ENCODE results near the gene PRDM16.

Gene PRDM16

DNA sequence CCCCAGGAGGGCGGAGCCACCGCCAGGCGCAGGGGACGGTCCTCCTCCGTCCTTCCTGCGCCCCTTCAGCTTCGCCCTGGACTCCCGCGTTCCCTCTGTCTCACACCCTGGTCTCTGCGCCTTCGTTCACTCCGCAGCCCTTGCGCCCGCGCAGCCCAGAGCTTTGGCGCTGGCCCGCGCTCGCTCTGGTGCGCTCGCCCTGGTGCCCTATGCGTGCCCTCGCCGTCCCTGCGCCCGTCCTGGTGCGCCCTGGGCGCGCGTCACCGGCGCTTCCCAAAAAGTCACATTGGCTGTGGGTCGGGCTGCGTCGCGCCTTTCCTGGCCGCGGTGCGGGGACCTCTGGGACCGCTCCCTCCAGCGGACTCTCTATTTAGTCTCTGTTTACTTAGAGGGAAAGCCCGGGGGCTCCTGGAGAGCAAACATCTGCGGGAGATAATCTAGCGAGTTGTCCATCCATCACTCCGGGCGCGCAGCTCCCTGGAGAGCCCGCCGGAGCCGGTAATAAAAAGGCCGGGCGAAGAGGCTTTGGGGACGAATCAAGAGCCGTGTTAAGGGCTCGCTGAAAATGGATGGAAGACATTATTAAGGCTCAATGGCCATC lies 178.6 kb downstream of the PRDM16 start:
- Histone ChIP-seq H3K4me2 (ENCODE audit: insufficient read depth, low read length) (no peak overlapping the region), H3K9me3 (ENCODE audit: insufficient read depth, low read length, severe bottlenecking) (no peaks in the 10 kb centered on the region), H3K4me3 (ENCODE audit: low read depth in 1 of 2, low read length in 2 of 2) (no peak overlapping the region), H4K20me1 (ENCODE audit: insufficient read depth, low read length) (no peaks in the 10 kb centered on the region), H3K27me3 (ENCODE audit: insufficient read depth, low read length, poor library complexity) (no peaks in the 10 kb centered on the region), H3K4me1 (ENCODE audit: insufficient read depth, low read length) (no peaks in the 10 kb centered on the region), H3K27ac (ENCODE audit: low read length) (no peak overlapping the region), H2AFZ (ENCODE audit: low read depth, low read length) (no peak overlapping the region), H3K9ac (ENCODE audit: low read depth, low read length) (no peak overlapping the region), H3K79me2 (ENCODE audit: insufficient read depth, low read length) (no peaks in the 10 kb centered on the region), H3K36me3 (ENCODE audit: insufficient read depth, low read length) (no peaks in the 10 kb centered on the region)
- DNase-seq: no peak
- TF ChIP-seq, protein P1, sequence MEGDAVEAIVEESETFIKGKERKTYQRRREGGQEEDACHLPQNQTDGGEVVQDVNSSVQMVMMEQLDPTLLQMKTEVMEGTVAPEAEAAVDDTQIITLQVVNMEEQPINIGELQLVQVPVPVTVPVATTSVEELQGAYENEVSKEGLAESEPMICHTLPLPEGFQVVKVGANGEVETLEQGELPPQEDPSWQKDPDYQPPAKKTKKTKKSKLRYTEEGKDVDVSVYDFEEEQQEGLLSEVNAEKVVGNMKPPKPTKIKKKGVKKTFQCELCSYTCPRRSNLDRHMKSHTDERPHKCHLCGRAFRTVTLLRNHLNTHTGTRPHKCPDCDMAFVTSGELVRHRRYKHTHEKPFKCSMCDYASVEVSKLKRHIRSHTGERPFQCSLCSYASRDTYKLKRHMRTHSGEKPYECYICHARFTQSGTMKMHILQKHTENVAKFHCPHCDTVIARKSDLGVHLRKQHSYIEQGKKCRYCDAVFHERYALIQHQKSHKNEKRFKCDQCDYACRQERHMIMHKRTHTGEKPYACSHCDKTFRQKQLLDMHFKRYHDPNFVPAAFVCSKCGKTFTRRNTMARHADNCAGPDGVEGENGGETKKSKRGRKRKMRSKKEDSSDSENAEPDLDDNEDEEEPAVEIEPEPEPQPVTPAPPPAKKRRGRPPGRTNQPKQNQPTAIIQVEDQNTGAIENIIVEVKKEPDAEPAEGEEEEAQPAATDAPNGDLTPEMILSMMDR (IDR thresholded peaks at IDR 0.05; ENCODE audit: borderline replicate concordance, extremely low read depth, low read length, poor library complexity, severe bottlenecking): no peak
- no peak for TF ChIP-seq EZH2 (IDR thresholded peaks at IDR 0.05; ENCODE audit: borderline replicate concordance, low read depth, low read length, severe bottlenecking)
- no peak for ATAC-seq (ENCODE audit: insufficient read depth, low read depth)

DNA sequence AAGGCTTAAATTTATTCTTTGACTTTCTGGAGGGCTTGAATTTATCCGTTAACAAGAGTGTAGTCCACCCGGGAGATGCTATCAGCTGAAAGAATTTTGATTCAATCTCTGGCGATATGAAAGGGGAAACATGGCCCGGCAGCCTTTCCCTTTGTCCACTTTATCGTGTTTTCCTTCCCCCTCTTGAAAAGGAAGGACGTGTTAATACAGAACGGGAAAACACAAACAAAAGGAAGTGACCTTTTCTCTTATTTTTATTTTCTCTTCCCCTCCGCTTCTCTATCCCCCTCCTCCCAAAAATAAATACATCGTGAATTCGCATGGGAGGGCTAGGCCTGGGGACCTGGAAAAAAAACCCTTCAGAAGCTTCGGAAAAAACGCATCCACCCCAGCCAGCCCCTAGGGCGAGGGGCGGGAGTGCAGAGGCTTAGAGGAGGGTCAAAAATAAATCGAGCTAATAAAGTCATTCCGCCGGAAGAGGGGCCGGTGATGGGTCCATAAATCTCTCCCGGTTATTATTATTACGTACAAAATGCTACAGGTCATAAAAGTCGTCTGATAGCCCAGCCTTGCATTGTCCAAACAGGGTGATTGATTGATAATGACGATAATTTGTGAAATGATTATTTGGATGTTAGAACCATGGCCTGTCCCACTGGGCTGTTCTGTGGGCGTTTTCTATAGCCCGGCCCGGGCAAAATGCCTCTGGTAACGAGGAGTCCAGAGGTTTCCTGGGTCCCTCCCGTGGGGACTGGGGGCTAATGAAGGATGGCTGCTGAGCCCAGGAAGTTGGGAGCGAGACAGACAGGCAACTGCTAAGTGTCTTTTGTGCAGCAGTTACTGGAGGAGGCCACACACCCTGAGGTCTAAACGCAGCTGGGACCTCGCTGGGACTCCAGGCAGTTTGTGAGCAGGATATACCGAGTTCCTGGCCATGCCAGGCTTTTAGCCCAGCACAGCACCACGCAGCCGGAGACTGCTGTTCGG lies 179.4 kb downstream of the PRDM16 start:
- Histone ChIP-seq H3K27ac (ENCODE audit: low read length) (no peak overlapping the region), H3K9me3 (ENCODE audit: insufficient read depth, low read length, severe bottlenecking) (no peaks in the 10 kb centered on the region), H3K4me1 (ENCODE audit: insufficient read depth, low read length) (no peaks in the 10 kb centered on the region), H2AFZ (ENCODE audit: low read depth, low read length) (no peak overlapping the region), H4K20me1 (ENCODE audit: insufficient read depth, low read length) (no peaks in the 10 kb centered on the region), H3K27me3 (ENCODE audit: insufficient read depth, low read length, poor library complexity) (no peaks in the 10 kb centered on the region), H3K79me2 (ENCODE audit: insufficient read depth, low read length) (no peaks in the 10 kb centered on the region), H3K4me2 (ENCODE audit: insufficient read depth, low read length) (no peak overlapping the region), H3K4me3 (ENCODE audit: low read depth in 1 of 2, low read length in 2 of 2) (no peak overlapping the region), H3K36me3 (ENCODE audit: insufficient read depth, low read length) (no peaks in the 10 kb centered on the region), H3K9ac (ENCODE audit: low read depth, low read length) (no peak overlapping the region)
- TF ChIP-seq, protein P1 (IDR thresholded peaks at IDR 0.05; ENCODE audit: borderline replicate concordance, extremely low read depth, low read length, poor library complexity, severe bottlenecking): no peak
- TF ChIP-seq EZH2 (IDR thresholded peaks at IDR 0.05; ENCODE audit: borderline replicate concordance, low read depth, low read length, severe bottlenecking): no peak
- ATAC-seq (ENCODE audit: insufficient read depth, low read depth) (no peak), DNase-seq (no peak)

DNA sequence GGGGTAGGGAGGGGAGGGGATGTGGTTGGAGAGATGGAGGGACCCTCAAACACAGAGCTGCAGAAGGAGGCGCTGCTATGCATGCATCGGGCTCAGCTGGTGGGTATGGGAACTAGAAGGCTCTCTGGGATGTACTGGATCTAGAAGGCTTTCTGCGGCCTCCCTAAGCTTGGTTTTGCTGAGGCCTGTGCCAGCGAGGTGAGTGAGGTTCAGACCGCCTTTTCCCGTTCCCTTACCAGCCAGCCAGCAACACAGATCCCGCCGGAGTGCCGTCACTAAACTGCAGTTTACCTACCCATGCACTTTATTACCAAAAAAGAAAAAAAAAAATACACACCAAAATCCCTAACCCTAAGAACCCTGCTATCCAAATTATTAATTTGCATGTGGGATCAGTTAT lies 180.2 kb downstream of the PRDM16 start:
- no peak for ATAC-seq (ENCODE audit: insufficient read depth, low read depth)

More for the DNA sequence above, 180.2 kb downstream of the PRDM16 start:
- Histone ChIP-seq H3K27ac (ENCODE audit: low read length) (no peak overlapping the region), H3K9ac (ENCODE audit: low read depth, low read length) (no peak overlapping the region), H3K36me3 (ENCODE audit: insufficient read depth, low read length) (no peaks in the 10 kb centered on the region), H3K4me2 (ENCODE audit: insufficient read depth, low read length) (no peak overlapping the region), H2AFZ (ENCODE audit: low read depth, low read length) (no peak overlapping the region), H3K79me2 (ENCODE audit: insufficient read depth, low read length) (no peaks in the 10 kb centered on the region), H4K20me1 (ENCODE audit: insufficient read depth, low read length) (no peaks in the 10 kb centered on the region), H3K4me1 (ENCODE audit: insufficient read depth, low read length) (no peaks in the 10 kb centered on the region), H3K9me3 (ENCODE audit: insufficient read depth, low read length, severe bottlenecking) (no peaks in the 10 kb centered on the region), H3K27me3 (ENCODE audit: insufficient read depth, low read length, poor library complexity) (no peaks in the 10 kb centered on the region), H3K4me3 (ENCODE audit: low read depth in 1 of 2, low read length in 2 of 2) (no peak overlapping the region)
- TF ChIP-seq EZH2 (IDR thresholded peaks at IDR 0.05; ENCODE audit: borderline replicate concordance, low read depth, low read length, severe bottlenecking): no peak
- TF ChIP-seq, protein P1 (IDR thresholded peaks at IDR 0.05; ENCODE audit: borderline replicate concordance, extremely low read depth, low read length, poor library complexity, severe bottlenecking): no peak
- no peak for DNase-seq
